H1 (cell line): ENCODE results near the gene HOXD12. TPM values are rescaled to one million over a fixed set of nuclear protein-coding genes. Genes with fewer than 3 reads are reported as not detected.
A peak's percentile ranks its signal among the peaks of the same experiment; 100 is the strongest.

ENCODE experiments used
- ASH2L ChIP-seq: fragments of 200-600, 300-600 bp; sonication (generic); IDR thresholded peaks from one replicate; pipeline ENCODE4 v1.7.1; 2017; ENCODE audit warnings: low read length
- ATF3 ChIP-seq: IDR thresholded peaks from 2 replicates; pipeline ENCODE4 v1.6.1; 2011; ENCODE audit warnings: low read depth, mild to moderate bottlenecking, low read length; ENCODE audit not compliant: insufficient read depth
- CBX8 ChIP-seq: fragments of 300-800, 300-1000 bp; sonication (generic); IDR thresholded peaks from 2 replicates; pipeline ENCODE4 v1.7.1; 2016; ENCODE audit warnings: low read depth, low read length, borderline replicate concordance
- EGR1 ChIP-seq: IDR thresholded peaks from 2 replicates; pipeline ENCODE4 v1.6.1; 2011; ENCODE audit warnings: low read depth, low read length, borderline replicate concordance
- EZH2 ChIP-seq: fragments of 200-600 bp; sonication (generic); IDR thresholded peaks from 2 replicates; pipeline ENCODE4 v1.7.1; 2012; ENCODE audit warnings: low read depth, mild to moderate bottlenecking, moderate library complexity, low read length, inconsistent platforms; ENCODE audit not compliant: severe bottlenecking
- HDAC2 ChIP-seq, 2 experiments: fragments of 300-600 bp in 1 of 2; sonication (generic) in 1 of 2; IDR thresholded peaks; 2 replicates each; pipeline ENCODE4 v1.6.1; 2011 to 2012; ENCODE audit warnings: low read depth in 2 of 2, low read length in 2 of 2, mild to moderate bottlenecking in 2 of 2, moderate library complexity in 2 of 2, borderline replicate concordance in 1 of 2, inconsistent platforms in 1 of 2
- KDM4A ChIP-seq: IDR thresholded peaks from one replicate; pipeline ENCODE4 v1.7.1; 2012; ENCODE audit warnings: low read depth, mild to moderate bottlenecking, moderate library complexity, low read length, inconsistent platforms; ENCODE audit not compliant: severe bottlenecking
- NANOG ChIP-seq: IDR thresholded peaks from 2 replicates; pipeline ENCODE4 v1.6.1; 2011; ENCODE audit warnings: low read length, low read depth, mild to moderate bottlenecking, inconsistent platforms; ENCODE audit not compliant: insufficient read depth, poor library complexity, severe bottlenecking
- RBBP5 ChIP-seq: IDR thresholded peaks from 2 replicates; pipeline ENCODE4 v1.7.1; 2012; ENCODE audit warnings: low read depth, mild to moderate bottlenecking, inconsistent platforms, low read length, moderate library complexity, borderline replicate concordance
- SIN3A ChIP-seq, 2 experiments: IDR thresholded peaks in 1 of 2; conservative IDR thresholded peaks in 1 of 2; 2 replicates each; pipeline ENCODE4 v1.6.1; 2011 to 2012; ENCODE audit warnings: low read length in 2 of 2, improper control_type of control experiment in 1 of 2, low read depth in 1 of 2, mild to moderate bottlenecking in 1 of 2
- SUZ12 ChIP-seq: fragments of 200-600 bp; sonication (generic); IDR thresholded peaks from 2 replicates; pipeline ENCODE4 v1.6.1; 2012; ENCODE audit warnings: mild to moderate bottlenecking, inconsistent platforms, low read length, moderate library complexity, mixed read lengths
- polyA plus RNA-seq, 7 experiments: library from polyadenylated mRNA; depleted of rRNA in 3 of 7; stranded (reverse) in 5 of 7; unstranded in 2 of 7; fragments of >200 nt in 5 of 7; fragments of 200-250 nt in 2 of 7; gene quantifications; 1 replicate in 5 of 7; 2 replicates in 1 of 7; 4 replicates in 1 of 7; pipeline versions ENCODE4 v1.2.1 to v1.2.3, GENCODE V29; 2011 to 2013; ENCODE audit warnings: missing spikeins in 2 of 7, mixed read lengths in 2 of 7
- total RNA-seq: library from RNA; stranded (reverse); fragmentation: NEBNext Ultra II Directional; extraction: Animal tissue kit (Norgen Biotek cat#: 25700); gene quantifications from 2 replicates; pipeline ENCODE4 v1.2.1, GENCODE V29; 2021
- TF ChIP-seq, protein P1 (sequence below): IDR thresholded peaks from 2 replicates; pipeline ENCODE4 v1.6.1; 2012; ENCODE audit warnings: inconsistent platforms
- TF ChIP-seq, protein P2 (sequence below): IDR thresholded peaks from 2 replicates; pipeline ENCODE4 v1.6.1; 2012; ENCODE audit warnings: inconsistent platforms

Gene HOXD12
- total and polyA plus RNA-seq, 2 of the 8 experiments (the other 6 are each of a cell fraction or from before 2014, with no cell fraction given) = not detected

DNA sequence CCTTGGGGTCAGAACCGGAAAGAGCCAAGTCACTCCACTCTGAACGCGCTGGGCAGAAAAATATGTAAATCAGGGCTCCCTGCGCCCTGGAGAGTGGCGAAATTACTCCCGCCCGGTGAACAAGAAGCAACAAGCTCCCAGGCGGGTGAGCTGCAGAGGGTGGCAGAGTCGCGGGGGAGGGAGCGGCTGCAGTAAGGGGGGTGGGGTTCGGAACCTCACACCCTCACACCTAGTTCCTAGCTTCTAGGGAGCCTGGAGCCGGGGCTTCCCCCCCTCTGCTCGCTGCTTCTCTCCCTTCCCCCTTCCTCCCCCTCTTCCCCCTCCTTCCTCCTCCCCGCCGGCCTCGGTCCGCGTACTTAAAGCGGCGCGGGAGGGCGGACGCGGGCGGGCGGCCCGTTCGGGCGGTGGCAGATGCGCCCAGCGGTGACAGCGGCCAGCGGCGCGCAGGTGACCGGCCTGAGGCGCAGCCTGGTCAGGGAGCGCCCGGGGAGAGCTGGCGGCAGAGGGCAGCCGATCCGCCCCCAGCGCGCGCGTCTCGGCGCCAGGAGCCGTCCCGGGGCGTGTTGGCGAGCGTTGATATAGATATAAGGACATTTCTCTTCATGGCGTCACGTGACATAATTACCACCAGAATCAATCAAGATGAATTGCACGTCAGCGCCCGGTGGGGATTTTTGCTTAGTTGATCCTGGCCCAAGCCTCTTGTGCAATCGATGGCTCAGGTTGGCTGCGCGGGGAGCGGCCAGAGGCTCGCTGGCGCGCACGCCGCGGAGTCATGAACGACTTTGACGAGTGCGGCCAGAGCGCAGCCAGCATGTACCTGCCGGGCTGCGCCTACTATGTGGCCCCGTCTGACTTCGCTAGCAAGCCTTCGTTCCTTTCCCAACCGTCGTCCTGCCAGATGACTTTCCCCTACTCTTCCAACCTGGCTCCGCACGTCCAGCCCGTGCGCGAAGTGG lies 7.3 kb downstream of the HOXD12 start, which contains the start of gene HOXD11 (continued):
- no peak for TF ChIP-seq NANOG
- TF ChIP-seq KDM4A = peak; percentile 23
- TF ChIP-seq, protein P1, sequence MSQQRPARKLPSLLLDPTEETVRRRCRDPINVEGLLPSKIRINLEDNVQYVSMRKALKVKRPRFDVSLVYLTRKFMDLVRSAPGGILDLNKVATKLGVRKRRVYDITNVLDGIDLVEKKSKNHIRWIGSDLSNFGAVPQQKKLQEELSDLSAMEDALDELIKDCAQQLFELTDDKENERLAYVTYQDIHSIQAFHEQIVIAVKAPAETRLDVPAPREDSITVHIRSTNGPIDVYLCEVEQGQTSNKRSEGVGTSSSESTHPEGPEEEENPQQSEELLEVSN = peak; percentile 36
- TF ChIP-seq EGR1 = peak; percentile 43; the same call in 1 of the 2 replicates
- 0 out of 4 replicates have a peak, but pooled peaks of 1 of the 2 experiments have one; percentile 39 for TF ChIP-seq SIN3A (conservative IDR thresholded peaks at IDR 0.05 in 1 of 2, IDR thresholded peaks at IDR 0.05 in 1 of 2; ENCODE audit: low read depth in 1 of 2, low read length in 2 of 2)
- TF ChIP-seq EZH2 = peak; percentile 83
- 0 out of 2 replicates have a peak, but pooled peaks have one; percentile 37 for TF ChIP-seq ATF3
- TF ChIP-seq RBBP5 = no peak
- TF ChIP-seq, protein P2, sequence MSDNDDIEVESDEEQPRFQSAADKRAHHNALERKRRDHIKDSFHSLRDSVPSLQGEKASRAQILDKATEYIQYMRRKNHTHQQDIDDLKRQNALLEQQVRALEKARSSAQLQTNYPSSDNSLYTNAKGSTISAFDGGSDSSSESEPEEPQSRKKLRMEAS = peak; percentile 68
- TF ChIP-seq ASH2L = peak; percentile 84
- peak; percentile 69; the same call in 1 of the 2 replicates for TF ChIP-seq CBX8
- peak; percentile 95 for TF ChIP-seq SUZ12
- TF ChIP-seq HDAC2 (IDR thresholded peaks at IDR 0.05; ENCODE audit: borderline replicate concordance in 1 of 2, low read depth in 2 of 2, low read length in 2 of 2) = no peak; a peak in 1 of 4 replicates
